ENCODE data around the gene GIGYF2. TPM values are rescaled to one million over a fixed set of nuclear protein-coding genes. Genes with fewer than 3 reads are reported as not detected.

GIGYF2 gene
- total and polyA plus RNA-seq, 2 of the 4 experiments (the other 2 are of a cell fraction) = 14.7 to 66.0 TPM

- ChIA-PET CTCF (no interaction called here), POLR2A (ENCODE audit: unreplicated experiment) (no interaction called here)
- no peak overlapping the region for H2AFZ ChIP-seq (replicated peaks; ENCODE audit: low read length, poor library complexity)
- no peak overlapping the region for H3K18ac ChIP-seq (ENCODE audit: low read depth, low read length)
- H2BK5ac ChIP-seq (ENCODE audit: low read depth, low read length, poor library complexity, severe bottlenecking) = no peak overlapping the region
- H3K79me1 ChIP-seq (ENCODE audit: low read depth in 1 of 2, low read length in 2 of 2) = peaks cover 9 to 45% of the 10 kb centered on the region in 2 experiments
- peak overlapping the region; percentile 31; the same call in 1 of the 2 replicates for H3K14ac ChIP-seq (replicated peaks; ENCODE audit: low read depth, low read length)
- peaks cover 29% of the 10 kb centered on the region for H4K20me1 ChIP-seq (ENCODE audit: insufficient read depth, low read length)
- no peak overlapping the region for H3K56ac ChIP-seq (ENCODE audit: extremely low read depth, insufficient read depth, low read length)
- WGBS, 2 experiments (ENCODE audit: extremely low coverage in 2 of 2, insufficient read length in 1 of 2) = no CpG with 5 or more reads among the region's 2 CpGs
- 0 out of 2 replicates have a peak, but pooled peaks cover 2% of the 10 kb centered on the region for H3K9me1 ChIP-seq (ENCODE audit: insufficient read depth, low read length)
- no peak overlapping the region for H4K8ac ChIP-seq (ENCODE audit: low read depth in 2 of 2, low read length in 2 of 2)
- H3K4me3 ChIP-seq (ENCODE audit: insufficient read depth, low read depth, low read length) = no peak overlapping the region
- H2BK120ac ChIP-seq (ENCODE audit: low read depth, low read length) = no peak overlapping the region
- peak overlapping the region; percentile 99; the same call in 1 of the 2 replicates for H3K4me2 ChIP-seq (ENCODE audit: low read depth, low read length)
- intact Hi-C loops (cut with micrococcal nuclease) (loop anchor here (2.0 kb wide), 1 partner anchor 552 kb away; the partner anchor contains the start of gene ATG16L1), dilution Hi-C loops (cut with HindIII; ENCODE audit: low sequenced_read_pairs, unreplicated experiment) (no loop called here), in situ Hi-C loops (cut with MboI; ENCODE audit: low sequenced_read_pairs) (no loop called here)
- peaks cover 6% of the 10 kb centered on the region for H3K4me1 ChIP-seq (ENCODE audit: control insufficient read depth, insufficient read depth, low read length)
- no peak overlapping the region for H3K27ac ChIP-seq (ENCODE audit: insufficient read depth, low read length)
- no peak overlapping the region for H2AK5ac ChIP-seq (ENCODE audit: low read depth, low read length)
- DNase-seq (no peak), ATAC-seq (ENCODE audit: low read depth) (no peak)
- no peak for TF ChIP-seq MXI1 (IDR thresholded peaks at IDR 0.05; ENCODE audit: borderline replicate concordance, low read depth, low read length)
- TF ChIP-seq SMC3 (IDR thresholded peaks at IDR 0.05; ENCODE audit: low read depth, low read length) = no peak
- TF ChIP-seq MAZ (IDR thresholded peaks at IDR 0.05; ENCODE audit: borderline replicate concordance, low read depth, low read length) = no peak
- TF ChIP-seq CHD1 (IDR thresholded peaks at IDR 0.05; ENCODE audit: low read depth, low read length) = no peak
- no peak for TF ChIP-seq POLR2A (IDR thresholded peaks at IDR 0.05; ENCODE audit: low read depth, low read length)
- no peak for TF ChIP-seq FOS (IDR thresholded peaks at IDR 0.05; ENCODE audit: low read depth, low read length)
- no peak for TF ChIP-seq CEBPB (IDR thresholded peaks at IDR 0.05; ENCODE audit: low read depth, low read length)
- TF ChIP-seq NFE2L2 (IDR thresholded peaks at IDR 0.05; ENCODE audit: low read depth, low read length) = no peak
- no peak for TF ChIP-seq BHLHE40 (IDR thresholded peaks at IDR 0.05; ENCODE audit: low read depth, low read length)
- no peak for TF ChIP-seq RCOR1 (IDR thresholded peaks at IDR 0.05; ENCODE audit: insufficient replicate concordance, low read length)
- TF ChIP-seq, protein P1, sequence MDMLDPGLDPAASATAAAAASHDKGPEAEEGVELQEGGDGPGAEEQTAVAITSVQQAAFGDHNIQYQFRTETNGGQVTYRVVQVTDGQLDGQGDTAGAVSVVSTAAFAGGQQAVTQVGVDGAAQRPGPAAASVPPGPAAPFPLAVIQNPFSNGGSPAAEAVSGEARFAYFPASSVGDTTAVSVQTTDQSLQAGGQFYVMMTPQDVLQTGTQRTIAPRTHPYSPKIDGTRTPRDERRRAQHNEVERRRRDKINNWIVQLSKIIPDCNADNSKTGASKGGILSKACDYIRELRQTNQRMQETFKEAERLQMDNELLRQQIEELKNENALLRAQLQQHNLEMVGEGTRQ (IDR thresholded peaks at IDR 0.05; ENCODE audit: low read depth, low read length) = no peak
- no peak for TF ChIP-seq CTCF (conservative IDR thresholded peaks at IDR 0.05; ENCODE audit: low read depth, low read length)
- no peak for TF ChIP-seq RFX5 (IDR thresholded peaks at IDR 0.05; ENCODE audit: low read depth, low read length)
- TF ChIP-seq, protein P2, sequence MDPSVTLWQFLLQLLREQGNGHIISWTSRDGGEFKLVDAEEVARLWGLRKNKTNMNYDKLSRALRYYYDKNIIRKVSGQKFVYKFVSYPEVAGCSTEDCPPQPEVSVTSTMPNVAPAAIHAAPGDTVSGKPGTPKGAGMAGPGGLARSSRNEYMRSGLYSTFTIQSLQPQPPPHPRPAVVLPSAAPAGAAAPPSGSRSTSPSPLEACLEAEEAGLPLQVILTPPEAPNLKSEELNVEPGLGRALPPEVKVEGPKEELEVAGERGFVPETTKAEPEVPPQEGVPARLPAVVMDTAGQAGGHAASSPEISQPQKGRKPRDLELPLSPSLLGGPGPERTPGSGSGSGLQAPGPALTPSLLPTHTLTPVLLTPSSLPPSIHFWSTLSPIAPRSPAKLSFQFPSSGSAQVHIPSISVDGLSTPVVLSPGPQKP (IDR thresholded peaks at IDR 0.05; ENCODE audit: borderline replicate concordance, low read depth, low read length) = no peak
- no peak for TF ChIP-seq MAFK (IDR thresholded peaks at IDR 0.05; ENCODE audit: low read depth, low read length)
- no TSS peak for BruUV-seq (replicated peaks)
- H4K5ac ChIP-seq (ENCODE audit: low read depth, low read length) = no peak overlapping the region
- H3K9me3 ChIP-seq (ENCODE audit: control insufficient read depth, insufficient read depth, low read length) = no peaks in the 10 kb centered on the region
- H2BK15ac ChIP-seq (ENCODE audit: low read depth, low read length) = no peak overlapping the region
- H3K4ac ChIP-seq (ENCODE audit: low read depth, low read length) = no peak overlapping the region
- no peak overlapping the region for H2BK20ac ChIP-seq (ENCODE audit: low read depth, low read length)
- peaks cover 6% of the 10 kb centered on the region; the same call in 1 of the 2 replicates for H3K36me3 ChIP-seq (ENCODE audit: control insufficient read depth, insufficient read depth, low read length)
- H3K27me3 ChIP-seq (ENCODE audit: control insufficient read depth, insufficient read depth, low read length) = no peaks in the 10 kb centered on the region
- no peak overlapping the region for H4K91ac ChIP-seq (ENCODE audit: insufficient read depth, low read depth, low read length)
- peak overlapping the region; percentile 68; the same call in 1 of the 2 replicates for H3K23ac ChIP-seq (ENCODE audit: low read depth, low read length)
- peak overlapping the region; percentile 67 for H2AK9ac ChIP-seq (replicated peaks; ENCODE audit: low read depth, low read length, poor library complexity)
- H3K9ac ChIP-seq (ENCODE audit: low read depth, low read length) = no peak overlapping the region
Observed at GRCh38 chr2:232699110-232699509, 2.0 kb downstream of the GIGYF2 start.

All from IMR-90 (cell line).